ENCODE data around the gene KCNE3. TPM values are rescaled to one million over a fixed set of nuclear protein-coding genes. Genes with fewer than 3 reads are reported as not detected.
A peak's percentile ranks its signal among the peaks of the same experiment; 100 is the strongest.

KCNE3 gene, protein sequence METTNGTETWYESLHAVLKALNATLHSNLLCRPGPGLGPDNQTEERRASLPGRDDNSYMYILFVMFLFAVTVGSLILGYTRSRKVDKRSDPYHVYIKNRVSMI
- not detected for polyA plus RNA-seq

DNA sequence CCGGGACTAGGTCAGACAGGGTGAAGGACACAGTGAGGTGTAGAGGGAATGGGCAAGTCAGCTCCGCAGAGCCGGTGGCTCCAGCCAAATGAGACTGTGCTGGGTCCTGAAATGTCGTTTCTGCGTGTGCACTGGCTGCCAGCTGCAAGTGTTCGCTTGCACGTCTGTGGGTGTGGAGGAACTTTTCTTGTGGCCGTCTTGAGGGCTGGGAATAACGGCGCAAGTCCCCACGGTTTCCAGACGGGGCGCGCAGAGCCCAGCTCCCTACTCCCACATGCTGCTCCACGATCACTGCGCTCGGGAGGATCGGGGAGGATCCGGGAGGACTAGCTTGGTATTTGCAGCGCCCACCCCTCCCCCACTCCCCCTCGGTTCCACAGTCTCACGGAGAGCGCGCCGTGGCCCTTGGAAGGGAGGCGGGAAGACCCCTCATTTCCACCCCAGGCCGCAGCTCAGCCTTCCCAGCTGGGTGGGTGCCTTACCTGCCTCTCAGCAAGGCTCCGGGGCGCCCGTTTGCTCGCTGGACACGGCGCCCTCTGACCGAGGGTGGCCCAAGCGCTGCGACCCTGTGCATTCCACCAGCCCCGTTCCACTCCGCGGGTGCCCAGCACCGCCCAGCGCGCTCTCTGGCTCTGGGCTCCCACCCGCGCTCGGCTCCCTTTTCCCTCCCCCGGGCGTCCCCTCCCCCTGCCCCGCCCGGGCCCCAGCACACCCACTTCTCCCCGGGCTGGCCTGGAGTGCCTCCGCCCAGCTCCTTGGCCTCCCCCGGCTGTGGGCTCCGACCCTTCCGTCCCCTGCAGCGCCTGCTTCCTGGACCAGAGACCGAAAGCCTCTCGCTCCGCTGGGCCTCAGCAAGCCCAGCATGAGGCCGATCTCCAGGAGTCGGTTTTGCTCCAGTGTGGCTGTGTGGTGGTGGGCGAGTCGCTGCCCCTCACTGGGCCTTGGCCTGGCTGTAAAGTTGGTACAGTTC, at the start of gene KCNE3:
KCNE3 (minus strand) TSS at position 634 of the 970 bp plus-strand sequence. CDS start 9,986 bp downstream, outside the sequence.
- Mint-ChIP-seq H3K4me1 (peaks cover 0 to 6% (median 5%) of the 10 kb centered on the region in 3 donors), H3K27ac (no peak within 1 kb of the TSS), H3K9me3 (no peaks in the 10 kb centered on the region), H3K27me3 (peaks cover 27% of the 10 kb centered on the region), H3K4me3 (peak within 1 kb of the TSS in 1 of 4 donors; percentile 35), H3K36me3 (no peaks in the 10 kb centered on the region)

DNA sequence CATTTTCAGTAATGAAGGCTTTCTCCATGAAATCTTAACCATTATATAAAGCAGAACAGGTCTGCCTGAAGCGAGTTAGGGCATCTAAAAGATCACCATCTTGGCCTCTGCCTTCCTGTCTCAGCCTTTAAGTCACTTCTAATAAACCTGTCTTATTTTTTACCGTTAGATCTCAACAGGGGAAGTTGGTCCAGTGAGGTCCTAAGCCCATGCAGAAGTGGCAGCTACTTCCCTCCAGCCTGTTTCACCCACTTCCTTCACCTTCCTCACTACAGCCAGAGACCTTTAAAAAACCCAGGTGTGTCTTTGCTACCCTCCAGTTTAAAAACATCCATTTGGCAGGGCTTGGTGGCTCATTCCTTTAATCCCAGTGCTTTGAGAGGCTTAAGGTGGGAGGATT, 40.2 kb upstream of the KCNE3 start:
- H3K4me3 Mint-ChIP-seq = no peak overlapping the region
- H3K4me1 Mint-ChIP-seq = no peaks in the 10 kb centered on the region
- peaks cover 2 to 6% (median 4%) of the 10 kb centered on the region in 3 donors for H3K9me3 Mint-ChIP-seq
- H3K36me3 Mint-ChIP-seq = peaks cover 4% of the 10 kb centered on the region
- H3K27ac Mint-ChIP-seq = no peak overlapping the region
- H3K27me3 Mint-ChIP-seq = peaks cover 4% of the 10 kb centered on the region

DNA sequence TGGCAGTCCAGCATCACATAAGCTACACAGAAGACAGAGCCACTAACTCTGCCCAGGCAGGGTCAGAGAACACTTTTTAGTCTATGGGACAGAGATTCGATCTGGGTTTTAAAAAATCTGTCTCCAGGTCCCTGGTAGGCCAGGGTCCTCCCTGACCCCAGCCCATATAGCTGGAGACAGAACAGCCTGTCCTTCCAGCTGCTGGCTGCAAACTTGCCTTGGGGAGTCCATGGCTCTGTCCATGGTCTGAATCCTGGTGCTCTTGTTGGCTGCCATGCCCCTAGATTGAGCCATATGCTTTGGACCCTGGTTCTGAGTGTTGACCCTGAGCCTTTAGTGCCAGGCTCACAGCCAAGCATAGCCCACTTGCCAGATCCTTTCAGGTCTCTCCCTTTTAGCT, 39.5 kb upstream of the KCNE3 start:
- Mint-ChIP-seq H3K27ac (no peak overlapping the region), H3K9me3 (peaks cover 1 to 4% (median 2%) of the 10 kb centered on the region in 3 donors), H3K4me1 (no peaks in the 10 kb centered on the region), H3K36me3 (peaks cover 4% of the 10 kb centered on the region), H3K27me3 (peaks cover 4% of the 10 kb centered on the region), H3K4me3 (no peak overlapping the region)

DNA sequence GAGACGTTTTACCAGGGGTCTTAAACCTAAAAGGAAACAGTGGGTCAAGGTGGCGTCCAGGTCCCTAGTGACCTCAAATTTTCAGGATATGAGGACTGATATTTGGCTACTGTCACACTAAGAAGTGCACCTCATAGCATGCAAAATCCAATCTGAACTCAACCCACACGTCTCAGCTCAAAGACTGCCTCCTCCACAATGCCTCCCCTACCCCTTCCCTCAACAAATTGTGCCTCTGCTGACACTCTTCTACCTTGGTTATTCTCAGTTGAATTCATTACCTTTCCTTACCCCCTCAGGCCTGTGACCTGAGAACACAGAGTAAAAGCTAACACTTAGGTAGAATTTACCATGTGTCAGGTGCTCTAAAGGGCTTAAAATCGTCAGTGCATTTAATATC, 38.6 kb upstream of the KCNE3 start:
- H3K9me3 Mint-ChIP-seq = peaks cover 3 to 5% (median 3%) of the 10 kb centered on the region in 3 donors

DNA sequence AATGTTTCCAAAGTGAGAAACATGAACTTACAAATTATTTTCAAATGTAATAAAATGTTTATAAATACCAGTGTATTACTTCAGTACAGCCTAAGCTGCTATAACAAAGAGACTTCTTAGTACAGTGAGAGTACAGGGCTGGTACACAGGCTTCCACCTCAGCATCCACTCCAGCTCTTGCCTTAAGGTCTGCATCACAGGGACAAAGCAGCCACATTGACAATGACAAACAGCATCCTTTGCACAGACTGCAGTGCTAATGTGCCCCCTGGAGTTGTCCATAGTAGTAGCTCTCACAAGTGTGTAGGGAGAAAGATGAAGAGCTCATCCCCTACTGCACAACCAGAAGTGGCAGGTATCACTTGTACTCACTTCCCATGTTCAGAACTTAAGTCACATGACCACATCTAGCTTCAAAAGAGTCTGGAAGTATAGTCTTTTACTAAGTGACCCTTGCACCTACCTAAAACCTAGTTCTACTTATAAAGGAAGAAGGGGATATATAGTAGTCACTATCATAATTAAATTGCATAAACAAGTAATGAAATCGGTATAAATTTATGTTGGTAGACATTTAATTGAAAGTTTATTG, 36.8 kb upstream of the KCNE3 start:
- Mint-ChIP-seq H3K4me3 (no peak overlapping the region), H3K9me3 (peaks cover 3 to 6% (median 5%) of the 10 kb centered on the region in 3 donors), H3K27me3 (peaks cover 3% of the 10 kb centered on the region), H3K36me3 (peaks cover 4% of the 10 kb centered on the region), H3K27ac (no peak overlapping the region), H3K4me1 (peaks cover 0 to under 1% (median 0%) of the 10 kb centered on the region in 3 donors)

More for the DNA sequence above, 38.6 kb upstream of the KCNE3 start:
- H3K27me3 Mint-ChIP-seq = peaks cover 6% of the 10 kb centered on the region
- H3K36me3 Mint-ChIP-seq = peaks cover 4% of the 10 kb centered on the region
- no peak overlapping the region for H3K4me3 Mint-ChIP-seq
- H3K27ac Mint-ChIP-seq = no peak overlapping the region
- H3K4me1 Mint-ChIP-seq = no peaks in the 10 kb centered on the region

DNA sequence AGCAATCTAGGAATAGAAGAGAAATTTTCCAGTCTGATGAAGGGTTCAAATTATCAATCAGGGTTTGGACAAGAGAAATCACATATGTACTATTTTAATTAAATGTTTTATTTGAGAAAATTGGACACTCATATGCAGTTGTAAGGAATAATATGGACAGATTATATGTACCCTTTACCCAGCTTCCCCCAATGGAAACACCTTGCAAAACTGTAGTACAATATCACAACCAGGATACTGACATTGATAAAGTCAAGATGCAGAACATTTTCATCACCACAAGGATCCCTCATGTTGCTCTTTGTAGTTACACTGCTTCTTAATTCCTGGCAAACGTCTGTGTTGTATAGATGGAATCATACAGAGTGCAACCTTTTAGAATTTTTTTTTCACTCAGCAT, 27.6 kb upstream of the KCNE3 start:
- Mint-ChIP-seq H3K27ac (no peak overlapping the region), H3K36me3 (peaks cover 1% of the 10 kb centered on the region), H3K9me3 (peaks cover 0 to 3% (median 0%) of the 10 kb centered on the region in 3 donors), H3K4me1 (peaks cover 15 to 27% (median 15%) of the 10 kb centered on the region in 3 donors), H3K4me3 (peak overlapping the region in 2 of 4 donors; percentile 3 to 67), H3K27me3 (no peaks in the 10 kb centered on the region)

DNA sequence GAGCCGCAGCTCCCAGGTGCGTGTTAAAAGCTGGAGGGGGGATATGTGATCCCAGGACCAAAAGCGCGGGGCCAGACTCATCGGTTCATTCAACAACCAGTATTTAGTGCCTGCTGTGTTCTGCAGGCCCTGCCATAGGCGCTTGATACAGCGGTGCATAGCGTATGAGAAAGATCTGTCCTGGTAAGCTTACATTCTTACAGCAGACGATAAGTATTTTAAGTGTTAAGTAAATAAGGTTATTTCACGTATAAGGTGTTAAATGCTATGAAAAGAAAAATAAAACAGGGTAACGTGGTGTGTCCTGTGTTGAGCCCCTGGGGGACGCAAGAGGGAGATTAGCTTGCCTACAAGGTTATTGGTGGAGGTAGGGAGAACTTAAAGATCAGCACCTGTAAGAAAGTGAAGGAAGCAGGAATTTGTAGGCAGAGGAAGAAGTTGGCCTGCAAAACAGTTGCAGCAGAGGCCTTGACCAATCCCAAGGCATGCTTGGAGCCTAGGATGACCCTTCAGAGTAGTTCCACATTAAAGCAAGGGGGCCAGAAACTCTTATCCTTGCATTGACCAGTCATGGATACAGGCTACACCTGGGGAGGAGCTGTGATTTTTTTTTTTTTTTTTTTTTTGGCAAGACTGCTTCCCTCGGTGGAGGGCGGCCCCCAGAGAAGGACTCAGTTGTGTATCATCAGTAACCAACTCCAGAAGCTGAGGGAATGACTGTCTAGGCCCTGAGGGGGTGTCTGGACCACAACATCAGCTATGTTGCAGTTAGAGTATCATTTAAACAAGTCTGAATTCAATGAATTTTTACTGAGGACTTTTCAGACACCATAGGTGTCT, 26.7 kb upstream of the KCNE3 start:
- H3K9me3 Mint-ChIP-seq = peaks cover 0 to 3% (median 0%) of the 10 kb centered on the region in 3 donors
- H3K27ac Mint-ChIP-seq = peak overlapping the region in 2 of 3 donors; percentile 39 to 92
- H3K36me3 Mint-ChIP-seq = peaks cover 1% of the 10 kb centered on the region
- H3K27me3 Mint-ChIP-seq = no peaks in the 10 kb centered on the region
- H3K4me1 Mint-ChIP-seq = peaks cover 13 to 27% (median 15%) of the 10 kb centered on the region in 3 donors
- H3K4me3 Mint-ChIP-seq = peak overlapping the region; percentile 68 to 96 (median 88)

DNA sequence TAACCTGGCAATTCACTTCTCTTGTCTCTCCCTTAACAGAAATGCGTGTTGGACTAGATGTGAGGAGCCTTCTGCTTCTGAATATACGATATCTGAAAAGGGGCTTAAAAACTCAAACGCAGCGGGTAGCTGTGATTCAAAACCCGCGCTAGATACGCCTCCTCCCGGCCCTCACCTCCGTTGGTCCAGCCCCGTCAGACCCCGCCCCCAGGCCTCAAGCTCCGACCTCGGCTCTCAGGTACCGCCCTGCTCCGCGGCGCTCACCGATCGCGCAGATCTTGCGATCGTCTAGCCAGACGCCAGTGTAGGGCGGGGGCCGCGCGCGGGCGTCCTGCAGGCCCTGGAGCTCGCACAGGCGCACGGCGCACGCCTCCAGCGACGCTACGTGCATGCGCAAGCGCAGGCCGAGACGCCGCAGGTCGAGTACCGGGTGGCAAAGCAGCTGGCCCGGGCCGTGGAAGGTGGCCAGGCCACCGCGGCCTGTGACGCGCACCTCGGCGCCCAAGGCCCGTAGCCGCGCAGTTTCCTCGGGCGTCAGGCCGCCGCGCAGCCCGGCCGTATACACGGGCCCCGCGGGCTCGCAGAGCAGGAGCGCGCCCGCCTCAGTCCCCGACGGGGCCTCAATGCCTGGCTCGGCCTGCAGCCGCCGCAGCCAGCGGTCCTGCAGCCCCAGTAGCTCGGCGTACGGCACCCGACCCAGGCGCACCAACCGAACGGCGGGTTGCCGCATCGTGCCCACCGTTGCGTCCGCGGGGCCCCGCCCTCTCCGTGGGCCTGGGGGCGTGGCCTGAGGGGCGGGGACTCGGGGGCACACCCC, 25.8 kb upstream of the KCNE3 start, which contains the start of gene LIPT2:
LIPT2 (minus strand) TSS at position 751 of the 817 bp plus-strand sequence; CDS start at position 730, 21 bp downstream.
- Mint-ChIP-seq H3K36me3 (peaks cover 1% of the 10 kb centered on the region), H3K9me3 (peaks cover 0 to 3% (median 0%) of the 10 kb centered on the region in 3 donors), H3K27ac (peak within 1 kb of the TSS in 2 of 3 donors; percentile 44 to 92), H3K27me3 (no peaks in the 10 kb centered on the region), H3K4me3 (peak within 1 kb of the TSS; percentile 68 to 96 (median 88)), H3K4me1 (peaks cover 13 to 27% (median 15%) of the 10 kb centered on the region in 3 donors)

DNA sequence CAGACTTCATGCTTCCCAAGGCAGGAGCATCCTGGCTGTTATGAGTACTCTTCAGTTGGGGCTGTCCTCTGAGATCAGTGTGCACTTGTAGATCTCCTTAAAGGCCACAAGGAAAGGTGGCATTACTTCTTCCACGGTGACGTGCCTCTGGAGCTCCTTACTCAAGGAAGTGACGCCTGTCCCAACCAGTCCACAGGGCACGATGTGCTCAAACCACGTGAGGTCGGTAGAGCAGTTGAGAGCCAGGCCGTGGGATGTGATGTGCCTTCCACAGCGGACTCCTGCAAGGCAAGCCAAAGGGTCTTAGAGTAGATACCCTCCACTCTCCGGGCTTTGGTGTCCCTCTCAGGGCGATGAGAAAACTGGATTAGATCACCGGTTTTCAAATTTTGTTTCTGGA, 24.7 kb upstream of the KCNE3 start:
- Mint-ChIP-seq H3K27me3 (no peaks in the 10 kb centered on the region), H3K9me3 (peaks cover 0 to under 1% (median 0%) of the 10 kb centered on the region in 3 donors), H3K27ac (peak overlapping the region in 2 of 3 donors; percentile 16 to 70), H3K36me3 (peaks cover 1% of the 10 kb centered on the region), H3K4me3 (peak overlapping the region; percentile 44 to 78 (median 70)), H3K4me1 (peaks cover 13 to 27% (median 15%) of the 10 kb centered on the region in 3 donors)

DNA sequence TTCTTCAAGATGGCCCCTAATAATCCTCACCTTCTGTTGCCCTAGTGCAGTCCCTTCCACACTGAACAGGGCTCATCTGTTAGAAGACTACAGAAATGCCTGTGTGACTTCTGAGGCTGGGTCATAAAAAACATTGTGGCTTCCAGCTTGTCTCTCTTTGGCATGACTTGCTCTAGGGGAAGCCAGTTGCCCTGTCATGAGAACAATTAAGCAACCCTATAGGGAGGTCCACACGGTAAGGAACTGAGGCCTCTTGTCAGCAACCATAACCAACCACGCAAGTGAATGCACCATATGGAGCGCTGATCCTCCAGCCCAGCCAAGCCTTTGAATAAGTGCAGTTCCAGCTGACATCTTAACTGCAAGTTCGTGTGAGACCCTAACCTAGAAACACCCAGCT, 23.6 kb upstream of the KCNE3 start:
- no peaks in the 10 kb centered on the region for H3K27me3 Mint-ChIP-seq
- peaks cover 1% of the 10 kb centered on the region for H3K36me3 Mint-ChIP-seq
- H3K27ac Mint-ChIP-seq = peak overlapping the region in 1 of 3 donors; percentile 11
- peaks cover 13 to 21% (median 15%) of the 10 kb centered on the region in 3 donors for H3K4me1 Mint-ChIP-seq
- no peaks in the 10 kb centered on the region for H3K9me3 Mint-ChIP-seq
- peak overlapping the region in 1 of 4 donors; percentile 71 for H3K4me3 Mint-ChIP-seq

DNA sequence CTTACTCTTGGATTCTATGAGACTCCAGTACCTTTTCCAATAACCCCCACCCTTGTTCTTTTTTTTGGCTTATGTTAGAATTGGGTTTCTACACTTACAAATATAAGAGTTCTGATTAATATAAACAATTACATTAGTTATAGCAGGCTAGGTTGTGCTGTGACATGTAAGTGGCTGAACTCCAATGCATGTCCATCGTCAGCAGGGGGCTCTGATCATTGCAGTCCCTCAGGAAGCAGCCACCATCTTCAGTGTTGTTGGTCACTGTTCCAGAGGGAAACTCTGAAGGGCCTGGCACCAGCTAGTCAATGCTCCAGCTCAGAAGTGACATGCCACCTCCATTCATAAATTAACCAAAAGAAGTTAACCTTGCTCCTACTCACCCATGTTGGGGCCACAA, 20.5 kb upstream of the KCNE3 start:
- H3K4me3 Mint-ChIP-seq = no peak overlapping the region
- H3K27me3 Mint-ChIP-seq = no peaks in the 10 kb centered on the region
- no peaks in the 10 kb centered on the region for H3K36me3 Mint-ChIP-seq
- no peaks in the 10 kb centered on the region for H3K9me3 Mint-ChIP-seq
- peaks cover 6 to 11% (median 6%) of the 10 kb centered on the region in 3 donors for H3K4me1 Mint-ChIP-seq
- no peak overlapping the region for H3K27ac Mint-ChIP-seq

DNA sequence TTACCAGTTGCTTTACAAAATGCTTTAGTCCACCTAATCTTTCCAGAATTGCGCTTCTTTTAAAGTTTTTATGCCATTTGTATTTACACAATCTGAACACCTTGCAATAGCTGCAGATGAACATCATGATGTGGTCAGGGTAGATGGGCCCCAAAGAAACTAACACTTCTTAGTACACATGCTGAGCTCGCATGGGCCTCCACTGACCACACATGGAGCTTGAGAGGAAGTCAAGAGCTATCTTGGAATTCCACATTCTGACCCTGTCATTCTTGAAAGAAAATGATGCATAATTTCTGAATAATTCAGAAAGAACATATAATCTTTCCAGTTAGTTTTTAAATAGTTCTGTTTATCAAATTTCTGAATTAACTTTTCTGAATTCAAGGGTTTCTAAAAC, 18.5 kb upstream of the KCNE3 start:
- no peaks in the 10 kb centered on the region for H3K9me3 Mint-ChIP-seq
- no peaks in the 10 kb centered on the region for H3K4me1 Mint-ChIP-seq
- no peak overlapping the region for H3K4me3 Mint-ChIP-seq
- H3K27me3 Mint-ChIP-seq = no peaks in the 10 kb centered on the region
- no peaks in the 10 kb centered on the region for H3K36me3 Mint-ChIP-seq
- no peak overlapping the region for H3K27ac Mint-ChIP-seq

DNA sequence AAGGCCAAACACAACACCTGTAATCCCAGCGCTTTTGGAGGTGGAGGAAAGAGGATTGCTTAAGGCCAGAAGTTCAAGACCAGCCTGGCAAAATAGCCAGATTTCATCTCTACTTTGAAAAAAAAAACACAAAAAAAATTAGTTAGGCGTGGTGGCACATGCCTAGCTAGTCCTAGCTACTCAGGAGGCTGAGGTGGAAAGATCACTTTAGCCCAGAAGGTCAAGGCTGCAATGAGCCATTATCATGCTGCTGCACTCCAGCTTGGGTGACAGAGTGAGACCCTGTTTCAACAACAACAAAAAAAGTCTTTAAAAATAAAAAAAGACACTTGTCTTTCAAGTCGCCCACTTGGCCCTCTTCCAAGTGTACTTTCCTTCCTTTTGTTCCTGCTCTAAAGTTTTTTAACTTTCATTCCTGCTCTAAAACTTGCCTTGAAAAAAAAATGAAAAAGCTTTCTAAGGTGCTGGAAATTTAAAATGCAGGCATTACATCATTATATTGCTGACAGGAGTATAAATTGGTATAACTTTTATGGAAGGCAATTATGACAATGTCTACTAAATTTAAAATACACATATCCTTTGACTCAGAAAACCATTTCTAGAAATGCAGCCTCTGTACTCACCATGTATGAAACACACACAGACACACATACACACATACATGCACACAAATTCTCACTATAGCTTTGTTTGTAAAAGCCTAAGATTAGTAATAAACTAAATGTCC, 13.5 kb upstream of the KCNE3 start:
- Mint-ChIP-seq H3K27ac (no peak overlapping the region), H3K27me3 (peaks cover 3% of the 10 kb centered on the region), H3K4me1 (no peaks in the 10 kb centered on the region), H3K36me3 (peaks cover 2% of the 10 kb centered on the region), H3K4me3 (no peak overlapping the region), H3K9me3 (no peaks in the 10 kb centered on the region)
